ENCODE results near the gene CAPNS1. TPM values are rescaled to one million over a fixed set of nuclear protein-coding genes. Genes with fewer than 3 reads are reported as not detected.

Gene CAPNS1
- total and polyA plus RNA-seq, 4 donors, result 79.5 to 280 (median 103) TPM

GRCh38 chr19:36115453-36116343 lies 24.2 kb upstream of the CAPNS1 start, which contains the start of gene TBCB:
TSS of gene TBCB (plus strand) at chr19:36115468. CDS start at chr19:36115561, 93 bp downstream.
- peak; percentile 87 for DNase-seq (ENCODE audit: low spot score)

GRCh38 chr19:36116344-36116637 lies 23.6 kb upstream of the CAPNS1 start:
- TF ChIP-seq ZBTB33 (IDR thresholded peaks at IDR 0.05), result no peak
- TF ChIP-seq NR2F2 (IDR thresholded peaks at IDR 0.05), result no peak
- TF ChIP-seq CTCF (IDR thresholded peaks at IDR 0.05; ENCODE audit: low read depth, low read length, missing input control), result no peak
- no peak for TF ChIP-seq HNF4G (IDR thresholded peaks at IDR 0.05)
- TF ChIP-seq SP1 (IDR thresholded peaks at IDR 0.05), result no peak
- no peak for TF ChIP-seq REST (IDR thresholded peaks at IDR 0.05)
- Histone ChIP-seq H3K27me3 (ENCODE audit: control insufficient read depth in 4 of 4, insufficient read depth in 4 of 4, low read length in 3 of 4) (no peaks in the 10 kb centered on the region), H3K4me3 (ENCODE audit: low read depth in 1 of 3, low read length in 3 of 3) (no peak overlapping the region), H3K4me1 (ENCODE audit: control insufficient read depth in 4 of 4, insufficient read depth in 4 of 4, low read length in 3 of 4) (peaks cover 5 to 21% (median 17%) of the 10 kb centered on the region in 4 donors), H3K9me3 (ENCODE audit: control insufficient read depth in 4 of 4, low read length in 3 of 4) (no peaks in the 10 kb centered on the region), H3K9ac (ENCODE audit: low read depth in 1 of 2, low read length in 2 of 2) (no peak overlapping the region), H3K27ac (ENCODE audit: low read depth in 1 of 2, low read length in 2 of 2) (no peak overlapping the region), H3K36me3 (ENCODE audit: control insufficient read depth in 4 of 4, insufficient read depth in 3 of 4, low read depth in 1 of 4, low read length in 3 of 4) (peaks cover 0 to 16% (median 8%) of the 10 kb centered on the region in 4 donors)
- DNase-seq (ENCODE audit: low spot score), result no peak
- 95% methylated on average over 1 of the region's 1 CpG for WGBS

More at GRCh38 chr19:36115453-36116343, 24.2 kb upstream of the CAPNS1 start, which contains the start of gene TBCB:
- Histone ChIP-seq H3K27ac (ENCODE audit: low read depth in 1 of 2, low read length in 2 of 2) (peak within 1 kb of the TSS; percentile 81 to 87), H3K9me3 (ENCODE audit: control insufficient read depth in 4 of 4, low read length in 3 of 4) (no peaks in the 10 kb centered on the region), H3K9ac (ENCODE audit: low read depth in 1 of 2, low read length in 2 of 2) (peak within 1 kb of the TSS; percentile 93 to 94), H3K4me1 (ENCODE audit: control insufficient read depth in 4 of 4, insufficient read depth in 4 of 4, low read length in 3 of 4) (peaks cover 5 to 21% (median 17%) of the 10 kb centered on the region in 4 donors), H3K27me3 (ENCODE audit: control insufficient read depth in 4 of 4, insufficient read depth in 4 of 4, low read length in 3 of 4) (no peaks in the 10 kb centered on the region), H3K36me3 (ENCODE audit: control insufficient read depth in 4 of 4, insufficient read depth in 3 of 4, low read depth in 1 of 4, low read length in 3 of 4) (peaks cover 0 to 17% (median 8%) of the 10 kb centered on the region in 4 donors), H3K4me3 (ENCODE audit: low read depth in 1 of 3, low read length in 3 of 3) (peak within 1 kb of the TSS; percentile 78 to 99 (median 97))
- WGBS, result 9% methylated on average over 59 of the region's 59 CpGs
- TF ChIP-seq SP1 (IDR thresholded peaks at IDR 0.05) (peak; percentile 47), RAD21 (IDR thresholded peaks at IDR 0.05) (no peak)
